Smooth muscle cell (in vitro differentiated cells): ENCODE data around the gene ACSM6. TPM values are rescaled to one million over a fixed set of nuclear protein-coding genes. Genes with fewer than 3 reads are reported as not detected.

ENCODE experiments used
- DNase-seq: peaks from one replicate; lab custom pipeline; 2025; ENCODE audit not compliant: unreplicated experiment; lab: John Stamatoyannopoulos, UW
- H2AFZ ChIP-seq: fragments of 200-600 bp; sonication (generic); 2 replicates; pipeline ENCODE4 v1.6.0; 2016; ENCODE audit warnings: antibody characterized with exemption, low read depth, mild to moderate bottlenecking
- H3F3A ChIP-seq: fragments of 200-600 bp; sonication (generic); 2 replicates; pipeline ENCODE4 v1.6.0; 2017; ENCODE audit warnings: antibody characterized with exemption, low read depth
- H3K27ac ChIP-seq: fragments of 200-600 bp; sonication (generic); 2 replicates; pipeline ENCODE4 v1.5.1; 2016; ENCODE audit warnings: low read depth, mild to moderate bottlenecking
- H3K27me3 ChIP-seq: fragments of 200-600 bp; sonication (generic); 2 replicates; pipeline ENCODE4 v1.6.1; 2016; ENCODE audit warnings: low read depth, mild to moderate bottlenecking
- H3K36me3 ChIP-seq: fragments of 200-600 bp; sonication (generic); 2 replicates; pipeline ENCODE4 v1.5.1; 2016; ENCODE audit warnings: low read depth
- H3K4me1 ChIP-seq: fragments of 200-600 bp; sonication (generic); 2 replicates; pipeline ENCODE4 v1.5.1; 2016; ENCODE audit warnings: low read depth
- H3K4me2 ChIP-seq: fragments of 200-600 bp; sonication (generic); 2 replicates; pipeline ENCODE4 v1.6.0; 2016; ENCODE audit warnings: mild to moderate bottlenecking
- H3K4me3 ChIP-seq: fragments of 200-600 bp; sonication (generic); 2 replicates; pipeline ENCODE4 v1.5.1; 2016; ENCODE audit warnings: mild to moderate bottlenecking
- H3K79me2 ChIP-seq: fragments of 200-600 bp; sonication (generic); 2 replicates; pipeline ENCODE4 v1.6.0; 2016; ENCODE audit warnings: low read depth, mild to moderate bottlenecking
- H3K9ac ChIP-seq: fragments of 200-600 bp; sonication (generic); 2 replicates; pipeline ENCODE4 v1.6.0; 2016; ENCODE audit warnings: low read depth
- H3K9me3 ChIP-seq: fragments of 200-600 bp; sonication (generic); replicated peaks from 2 replicates; pipeline ENCODE4 v1.5.1; 2016; ENCODE audit warnings: low read depth
- H4K20me1 ChIP-seq: fragments of 200-600 bp; sonication (generic); 2 replicates; pipeline ENCODE4 v1.6.0; 2016; ENCODE audit warnings: low read depth
- WGBS: methylation state at CpG from one replicate; pipeline ENCODE4 v1.1.7; 2016; ENCODE audit warnings: low lambda C conversion rate; 5-methylcytosine and 5-hydroxymethylcytosine counted together
- polyA plus RNA-seq: library from polyadenylated mRNA; unstranded; fragments of >200 nt; fragmentation: Nextera tagmentation; extraction: Ambion mirVana; gene quantifications from 2 replicates; pipeline ENCODE4 v1.2.1, GENCODE V29; 2016
- total RNA-seq: library from RNA; depleted of rRNA; stranded (reverse); fragments of >200 nt; gene quantifications from 2 replicates; pipeline ENCODE4 v1.2.3, GENCODE V29; 2014
- TF ChIP-seq, protein P1 (sequence below): fragments of 200-600 bp; sonication (generic); IDR thresholded peaks from 2 replicates; pipeline ENCODE4 v1.5.1; 2017; ENCODE audit warnings: borderline replicate concordance, mild to moderate bottlenecking, antibody characterized with exemption; ENCODE audit not compliant: insufficient read depth, poor library complexity, severe bottlenecking

ACSM6 gene
- total and polyA plus RNA-seq, 2 experiments from 2014 or later, result not detected

DNA sequence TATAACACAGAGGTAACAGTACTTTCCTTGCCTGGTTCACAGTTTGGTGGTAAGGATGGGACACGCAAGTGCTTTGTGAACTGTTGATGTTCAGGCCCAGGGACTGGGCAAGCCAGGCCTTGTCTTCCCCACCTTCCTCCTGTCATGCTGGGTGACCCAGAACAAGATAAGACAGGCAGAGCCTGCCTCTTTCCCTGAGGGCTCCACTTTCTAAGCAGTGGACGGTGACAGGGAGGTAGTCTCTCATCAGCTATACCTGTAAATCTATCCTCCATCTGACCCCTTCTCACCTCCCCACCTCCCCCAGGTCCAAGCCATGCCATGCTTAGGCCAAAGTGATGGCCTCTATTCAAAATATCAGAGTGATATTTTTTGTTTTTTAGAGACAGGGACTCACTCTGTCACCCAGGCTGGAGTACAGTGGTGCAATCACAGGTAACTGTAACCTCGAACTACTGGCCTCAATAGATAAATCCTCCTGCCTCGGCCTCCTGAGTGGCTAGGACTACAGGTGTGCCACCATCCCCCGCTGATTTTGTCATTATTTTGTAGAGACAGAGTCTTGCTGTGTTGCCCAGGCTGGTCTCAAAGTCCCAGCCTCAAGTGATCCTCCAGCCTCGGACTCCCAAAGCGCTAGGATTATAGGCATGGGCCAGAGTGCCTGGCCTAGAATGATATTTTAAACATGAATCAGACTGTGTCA, 54.0 kb downstream of the ACSM6 start:
- Histone ChIP-seq H3K27ac (peak overlapping the region; percentile 86), H3K4me2 (peak overlapping the region; percentile 3), H2AFZ (no peak overlapping the region), H3K4me3 (no peak overlapping the region), H3K9ac (peak overlapping the region; percentile 57), H3K79me2 (peaks cover 39% of the 10 kb centered on the region), H3K9me3 (no peaks in the 10 kb centered on the region), H3K4me1 (peaks cover 8% of the 10 kb centered on the region), H3K27me3 (no peaks in the 10 kb centered on the region), H4K20me1 (peaks cover 19% of the 10 kb centered on the region), H3K36me3 (no peaks in the 10 kb centered on the region), H3F3A (peaks cover 15% of the 10 kb centered on the region)
- no peak for DNase-seq
- TF ChIP-seq, protein P1, sequence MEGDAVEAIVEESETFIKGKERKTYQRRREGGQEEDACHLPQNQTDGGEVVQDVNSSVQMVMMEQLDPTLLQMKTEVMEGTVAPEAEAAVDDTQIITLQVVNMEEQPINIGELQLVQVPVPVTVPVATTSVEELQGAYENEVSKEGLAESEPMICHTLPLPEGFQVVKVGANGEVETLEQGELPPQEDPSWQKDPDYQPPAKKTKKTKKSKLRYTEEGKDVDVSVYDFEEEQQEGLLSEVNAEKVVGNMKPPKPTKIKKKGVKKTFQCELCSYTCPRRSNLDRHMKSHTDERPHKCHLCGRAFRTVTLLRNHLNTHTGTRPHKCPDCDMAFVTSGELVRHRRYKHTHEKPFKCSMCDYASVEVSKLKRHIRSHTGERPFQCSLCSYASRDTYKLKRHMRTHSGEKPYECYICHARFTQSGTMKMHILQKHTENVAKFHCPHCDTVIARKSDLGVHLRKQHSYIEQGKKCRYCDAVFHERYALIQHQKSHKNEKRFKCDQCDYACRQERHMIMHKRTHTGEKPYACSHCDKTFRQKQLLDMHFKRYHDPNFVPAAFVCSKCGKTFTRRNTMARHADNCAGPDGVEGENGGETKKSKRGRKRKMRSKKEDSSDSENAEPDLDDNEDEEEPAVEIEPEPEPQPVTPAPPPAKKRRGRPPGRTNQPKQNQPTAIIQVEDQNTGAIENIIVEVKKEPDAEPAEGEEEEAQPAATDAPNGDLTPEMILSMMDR, result no peak
- 87% methylated on average over 7 of the region's 7 CpGs for WGBS

DNA sequence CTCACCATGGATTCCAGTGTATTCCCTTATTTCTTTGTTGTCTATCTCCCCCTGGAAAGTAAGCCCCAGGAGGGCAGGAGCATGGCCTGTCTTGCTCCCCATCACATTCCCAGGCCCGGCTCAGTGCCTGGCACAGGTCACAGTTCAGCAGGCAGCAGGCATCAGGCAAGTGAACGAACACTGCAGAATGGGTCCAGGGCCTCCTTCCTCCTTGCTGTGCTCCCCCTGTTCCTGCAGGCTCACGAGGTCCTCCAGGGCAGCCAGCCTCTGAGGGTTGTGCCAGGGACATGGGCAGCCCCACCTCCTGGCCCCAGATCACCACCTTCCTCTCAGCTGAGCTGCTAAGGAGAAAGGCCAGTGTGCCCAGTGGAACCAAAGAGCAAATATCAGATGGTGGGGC, 55.0 kb downstream of the ACSM6 start:
- Histone ChIP-seq H3K9me3 (no peaks in the 10 kb centered on the region), H3K79me2 (peaks cover 49% of the 10 kb centered on the region), H3K4me3 (no peak overlapping the region), H3K9ac (no peak overlapping the region), H4K20me1 (peaks cover 14% of the 10 kb centered on the region), H3K27ac (peak overlapping the region; percentile 86), H3K4me2 (no peak overlapping the region), H3K4me1 (peaks cover 8% of the 10 kb centered on the region), H3K27me3 (no peaks in the 10 kb centered on the region), H2AFZ (no peak overlapping the region), H3K36me3 (no peaks in the 10 kb centered on the region), H3F3A (peaks cover 15% of the 10 kb centered on the region)
- no peak for DNase-seq
- WGBS, result 100% methylated on average over 3 of the region's 3 CpGs
- TF ChIP-seq, protein P1, result no peak

DNA sequence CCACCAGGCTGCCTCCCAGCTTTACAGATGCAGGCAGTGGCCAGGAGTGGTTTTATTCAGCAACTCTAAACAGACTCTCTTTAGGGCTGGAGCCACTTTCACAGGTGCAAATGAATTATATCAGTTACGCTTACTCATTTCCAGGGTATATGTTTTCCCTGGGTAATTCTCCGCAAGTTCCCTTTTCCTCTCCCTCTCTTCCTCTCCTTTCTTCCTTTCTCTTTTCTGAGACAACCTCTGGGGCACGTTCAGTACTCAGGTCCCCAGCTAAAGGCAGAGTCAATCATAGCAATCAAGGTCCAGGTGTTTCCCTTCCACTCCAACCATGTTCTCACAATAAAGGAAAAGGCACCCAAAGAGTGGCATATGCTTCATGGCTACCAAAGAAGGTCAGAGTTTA, 55.4 kb downstream of the ACSM6 start:
- Histone ChIP-seq H4K20me1 (peaks cover 14% of the 10 kb centered on the region), H3K36me3 (no peaks in the 10 kb centered on the region), H3K4me1 (peaks cover 8% of the 10 kb centered on the region), H3K9ac (no peak overlapping the region), H2AFZ (no peak overlapping the region), H3K79me2 (peaks cover 53% of the 10 kb centered on the region), H3K4me3 (no peak overlapping the region), H3K27ac (peak overlapping the region; percentile 86), H3K9me3 (no peaks in the 10 kb centered on the region), H3F3A (peaks cover 15% of the 10 kb centered on the region), H3K4me2 (no peak overlapping the region), H3K27me3 (no peaks in the 10 kb centered on the region)
- 94% methylated on average over 3 of the region's 3 CpGs for WGBS
- TF ChIP-seq, protein P1, result no peak
- DNase-seq, result no peak

DNA sequence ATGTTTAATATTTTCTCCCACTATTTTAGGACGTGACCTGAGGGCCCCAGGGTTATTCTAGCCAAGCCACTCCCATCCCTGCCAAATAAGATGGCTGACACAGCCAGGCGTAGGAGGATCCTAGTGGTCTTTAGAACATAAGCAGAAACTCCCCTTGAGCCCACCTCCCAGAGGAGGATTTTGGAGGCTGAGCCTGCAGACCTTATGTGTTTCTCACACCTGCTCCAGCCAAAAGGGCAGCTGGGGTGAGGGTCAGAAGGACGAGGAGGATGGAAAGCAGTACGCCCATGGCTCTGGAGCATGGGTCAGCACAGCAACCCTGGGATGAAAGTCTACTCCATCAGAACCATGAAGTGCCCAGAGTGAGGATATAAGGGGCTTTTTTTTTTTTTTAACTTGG, 56.8 kb downstream of the ACSM6 start:
- H3K9ac ChIP-seq, result no peak overlapping the region
- H3K4me1 ChIP-seq, result peaks cover 8% of the 10 kb centered on the region
- H4K20me1 ChIP-seq, result peaks cover 14% of the 10 kb centered on the region
- no peak overlapping the region for H2AFZ ChIP-seq
- TF ChIP-seq, protein P1, result no peak
- no peaks in the 10 kb centered on the region for H3K9me3 ChIP-seq
- no peak overlapping the region for H3K4me3 ChIP-seq
- H3K36me3 ChIP-seq, result peaks cover 5% of the 10 kb centered on the region
- 98% methylated on average over 4 of the region's 4 CpGs for WGBS
- H3K79me2 ChIP-seq, result peaks cover 67% of the 10 kb centered on the region
- no peak overlapping the region for H3K4me2 ChIP-seq
- no peaks in the 10 kb centered on the region for H3K27me3 ChIP-seq
- peaks cover 15% of the 10 kb centered on the region for H3F3A ChIP-seq
- no peak overlapping the region for H3K27ac ChIP-seq
- DNase-seq, result no peak
